Head of caudate nucleus (tissue), 42 donors: Measurements from ENCODE around the gene GHRHR.

Source experiments
- DNase-seq, 42 donors: peaks; one replicate each; pipeline versions ENCODE4 v3.0.0 to v3.0.0-alpha.2; 2020 to 2021; ENCODE audit warnings: mixed read lengths in 7 of 42
- intact Hi-C: fragments of 100-400 bp; cut with DNase I; formaldehyde crosslinking; loops from one replicate; pipeline ENCODE4 v1.15.0; 2022

GHRHR gene

DNA sequence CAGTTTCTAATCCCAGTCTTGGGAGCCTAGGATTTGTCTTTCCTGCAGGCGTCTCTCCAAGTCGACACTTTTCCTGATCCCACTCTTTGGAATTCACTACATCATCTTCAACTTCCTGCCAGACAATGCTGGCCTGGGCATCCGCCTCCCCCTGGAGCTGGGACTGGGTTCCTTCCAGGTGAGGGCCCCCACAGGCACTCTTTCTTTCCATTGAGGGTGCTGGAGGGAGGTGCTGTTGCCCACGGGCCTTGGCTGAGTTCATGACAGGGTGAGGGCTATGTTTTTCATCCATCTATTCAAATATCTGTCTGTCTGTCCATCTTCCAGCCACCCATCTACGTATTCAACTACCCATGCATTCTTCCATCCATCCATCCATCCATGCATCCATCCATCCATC lies 12.6 kb downstream of the GHRHR start:
- intact Hi-C loops: loop anchor here (10.0 kb wide), 1 partner anchor 172 kb away; no protein-coding TSS in a partner anchor
- peak in 3 of 42 donors; percentile 2 to 3 (median 3) for DNase-seq

DNA sequence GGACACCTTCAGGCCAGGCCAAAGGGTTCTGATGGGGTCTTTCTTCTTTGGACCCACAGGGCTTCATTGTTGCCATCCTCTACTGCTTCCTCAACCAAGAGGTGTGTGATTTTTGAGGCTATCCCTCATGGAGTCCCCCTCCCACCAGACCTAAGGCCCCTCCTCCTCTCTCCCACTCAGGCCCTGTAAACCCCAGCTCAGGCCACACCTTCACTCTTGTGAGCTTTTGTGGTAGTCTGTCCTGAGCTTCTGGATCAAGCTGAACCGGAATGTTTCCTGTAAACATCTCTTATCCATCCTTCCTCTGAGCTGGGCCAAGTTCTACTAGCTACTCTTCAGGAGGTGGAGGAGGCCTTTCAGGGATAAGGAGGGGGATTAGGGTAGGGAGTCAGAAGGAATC lies 13.5 kb downstream of the GHRHR start:
- intact Hi-C loops: loop anchor here (10.0 kb wide), 1 partner anchor 172 kb away; no protein-coding TSS in a partner anchor
- peak in 3 of 42 donors; percentile 2 to 11 (median 10) for DNase-seq

DNA sequence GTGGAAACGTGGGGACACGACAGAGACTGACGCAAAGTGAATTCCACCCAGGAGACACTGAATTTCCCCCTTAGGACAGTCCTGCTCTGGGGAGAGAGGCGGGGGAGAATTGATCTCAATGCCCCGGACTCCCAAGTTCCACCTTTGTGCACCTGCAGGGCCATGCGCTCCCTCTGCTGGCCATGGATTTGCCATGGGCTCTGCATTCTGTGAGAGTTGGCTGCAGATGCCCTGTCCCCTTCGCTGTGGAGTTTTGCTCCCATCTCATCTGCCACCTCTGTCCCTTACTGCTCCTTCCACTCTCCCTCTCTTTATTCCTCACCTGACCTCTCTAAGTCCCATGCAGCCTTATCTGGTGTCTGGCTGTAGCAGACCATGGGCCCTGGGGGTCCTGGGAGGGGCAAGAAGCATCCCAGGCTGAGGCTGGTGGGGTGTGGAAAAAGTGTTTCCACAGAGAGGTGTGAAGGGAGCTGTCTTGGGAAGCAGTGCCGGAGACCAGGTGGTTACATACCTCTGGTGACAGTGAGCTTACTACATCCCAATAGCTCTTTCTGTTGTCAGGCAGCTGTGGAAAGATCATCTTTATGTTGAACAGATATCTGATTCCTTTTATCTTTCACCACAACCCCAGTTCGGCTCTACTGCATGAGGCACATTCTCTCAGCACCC lies 14.3 kb downstream of the GHRHR start:
- intact Hi-C loops: loop anchor here (10.0 kb wide), 1 partner anchor 173 kb away; no protein-coding TSS in a partner anchor
- peak in 20 of 42 donors; percentile 11 to 74 (median 38) for DNase-seq

DNA sequence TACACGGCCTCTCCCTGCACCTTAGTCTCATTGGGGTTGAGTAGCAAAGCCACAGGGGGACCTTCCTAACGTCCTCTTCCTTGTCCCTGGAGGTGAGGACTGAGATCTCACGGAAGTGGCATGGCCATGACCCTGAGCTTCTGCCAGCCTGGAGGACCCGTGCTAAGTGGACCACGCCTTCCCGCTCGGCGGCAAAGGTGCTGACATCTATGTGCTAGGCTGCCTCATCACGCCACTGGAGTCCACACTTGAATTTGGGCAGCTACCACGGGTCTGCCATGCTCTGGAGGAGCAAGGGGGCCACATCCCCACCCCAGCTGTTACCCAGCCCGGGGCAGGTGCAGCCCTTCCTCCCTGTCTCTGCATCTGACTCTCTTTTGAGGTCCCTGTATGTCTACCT lies 15.3 kb downstream of the GHRHR start:
- intact Hi-C loops: loop anchor here (10.0 kb wide), 1 partner anchor 174 kb away; no protein-coding TSS in a partner anchor

DNA sequence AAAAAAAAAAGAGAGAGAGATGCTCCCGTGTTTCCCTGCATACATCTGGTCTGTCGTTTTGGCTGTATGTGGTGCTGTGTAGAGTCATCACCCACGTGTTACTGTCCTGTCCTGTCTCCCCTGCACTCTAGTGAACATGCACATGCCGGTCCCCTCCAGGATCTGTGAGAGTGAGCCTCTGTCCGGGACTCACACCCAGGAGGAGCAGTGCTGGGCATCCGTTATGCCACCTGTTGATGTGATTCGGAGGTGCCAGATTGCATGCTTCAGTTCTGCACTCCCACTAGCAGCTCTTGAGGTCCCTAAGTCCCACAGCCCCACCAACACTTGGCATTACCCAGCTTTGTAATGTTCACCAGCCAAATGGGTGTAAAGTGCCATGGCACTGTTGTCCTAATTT lies 16.4 kb downstream of the GHRHR start:
- intact Hi-C loops: loop anchor here (10.0 kb wide), 1 partner anchor 75 kb away; the partner anchor contains the start of gene ADCYAP1R1
- peak in 1 of 42 donors; percentile 15 for DNase-seq

More for the DNA sequence above, 15.3 kb downstream of the GHRHR start:
- DNase-seq: peak in 2 of 42 donors; percentile 1 to 37

DNA sequence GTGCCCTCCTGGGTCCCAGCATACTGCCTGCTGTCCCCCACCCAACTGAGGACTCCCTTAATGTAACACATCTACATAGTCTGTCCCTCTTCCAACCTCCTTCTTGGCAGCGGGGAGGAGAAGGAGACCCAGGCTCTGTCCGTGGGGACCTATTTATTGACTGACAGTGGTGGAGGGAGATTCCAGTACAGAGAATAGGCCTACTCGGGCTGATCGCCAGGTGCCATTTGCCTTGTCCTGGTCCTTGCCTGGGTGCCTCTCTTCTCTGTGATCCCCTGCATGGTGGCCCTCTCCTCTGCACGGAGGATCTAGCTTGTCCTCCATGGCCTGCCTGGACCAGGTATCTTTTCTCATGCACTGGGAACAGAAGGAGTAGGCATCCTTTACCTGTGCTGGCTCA lies 17.0 kb downstream of the GHRHR start:
- peak in 1 of 42 donors; percentile 16 for DNase-seq
- intact Hi-C loops: loop anchor here (10.0 kb wide), 1 partner anchor 74 kb away; the partner anchor contains the start of gene ADCYAP1R1

DNA sequence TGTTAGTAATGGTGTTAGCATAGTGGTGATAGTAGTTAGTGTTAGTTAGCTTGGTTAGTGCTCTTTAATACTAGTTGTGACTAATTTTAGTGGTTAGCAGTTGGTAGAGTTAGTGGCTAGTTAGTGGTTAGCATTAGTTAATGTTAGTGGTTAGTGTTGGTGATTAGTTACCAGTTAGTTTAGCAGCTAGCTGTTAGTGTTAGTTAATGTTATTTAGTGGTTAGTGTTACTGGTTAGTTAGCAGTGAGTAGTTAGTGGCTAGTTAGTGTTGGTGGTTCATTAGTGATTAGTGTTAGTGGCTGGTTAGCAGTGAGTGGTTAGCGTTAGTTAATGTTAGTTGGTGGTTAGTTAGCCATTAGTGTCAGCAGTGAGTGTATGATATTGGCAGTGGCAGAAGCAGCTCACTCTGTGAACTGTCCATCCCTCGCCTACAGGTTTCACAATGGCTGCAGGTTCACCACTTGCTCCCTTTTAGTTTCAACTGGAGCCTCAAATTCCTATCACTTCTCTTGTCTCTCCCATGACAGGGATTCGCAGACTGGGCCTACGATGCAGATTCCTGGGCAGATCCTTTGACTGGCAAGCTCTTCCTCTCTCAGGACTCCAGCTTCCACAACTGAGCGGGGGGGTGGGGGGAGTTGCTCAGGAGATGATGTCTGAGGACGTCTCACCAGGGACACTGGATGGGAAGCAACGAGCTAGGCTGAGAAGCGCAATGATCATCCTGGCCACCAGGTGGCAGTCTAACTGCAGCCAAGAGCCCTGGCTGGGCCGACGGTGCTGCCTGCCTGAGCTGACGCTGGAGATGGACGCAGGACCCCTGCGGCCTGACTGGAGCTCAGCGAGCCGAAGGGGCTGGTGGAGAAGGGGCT lies 19.5 kb downstream of the GHRHR start:
- intact Hi-C loops: loop anchor here (1.0 to 10.0 kb wide), 2 partner anchors 72 to 139 kb away; partner anchors contain the start of gene ADCYAP1R1
- peak; percentile 54 to 94 (median 88) for DNase-seq

DNA sequence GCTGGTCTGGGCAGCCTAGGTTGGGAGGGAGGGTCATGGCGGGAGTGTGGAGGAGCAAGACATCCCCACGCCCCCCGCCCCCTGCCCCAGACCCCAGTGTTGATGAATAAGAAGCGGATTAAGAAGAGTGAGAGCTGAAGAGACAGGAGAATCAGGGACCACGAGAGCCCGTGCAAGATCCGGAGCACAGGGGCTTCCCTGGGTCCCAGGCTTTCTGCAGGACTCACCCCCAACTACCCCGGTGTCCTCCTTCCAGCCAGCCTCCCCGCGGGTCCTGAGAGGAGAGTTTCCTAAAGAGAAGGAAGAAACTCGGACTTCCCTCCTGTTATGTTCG lies 20.1 kb downstream of the GHRHR start:
- intact Hi-C loops: loop anchor here (1.0 to 10.0 kb wide), 2 partner anchors 71 to 138 kb away; partner anchors contain the start of gene ADCYAP1R1
- no peak for DNase-seq

DNA sequence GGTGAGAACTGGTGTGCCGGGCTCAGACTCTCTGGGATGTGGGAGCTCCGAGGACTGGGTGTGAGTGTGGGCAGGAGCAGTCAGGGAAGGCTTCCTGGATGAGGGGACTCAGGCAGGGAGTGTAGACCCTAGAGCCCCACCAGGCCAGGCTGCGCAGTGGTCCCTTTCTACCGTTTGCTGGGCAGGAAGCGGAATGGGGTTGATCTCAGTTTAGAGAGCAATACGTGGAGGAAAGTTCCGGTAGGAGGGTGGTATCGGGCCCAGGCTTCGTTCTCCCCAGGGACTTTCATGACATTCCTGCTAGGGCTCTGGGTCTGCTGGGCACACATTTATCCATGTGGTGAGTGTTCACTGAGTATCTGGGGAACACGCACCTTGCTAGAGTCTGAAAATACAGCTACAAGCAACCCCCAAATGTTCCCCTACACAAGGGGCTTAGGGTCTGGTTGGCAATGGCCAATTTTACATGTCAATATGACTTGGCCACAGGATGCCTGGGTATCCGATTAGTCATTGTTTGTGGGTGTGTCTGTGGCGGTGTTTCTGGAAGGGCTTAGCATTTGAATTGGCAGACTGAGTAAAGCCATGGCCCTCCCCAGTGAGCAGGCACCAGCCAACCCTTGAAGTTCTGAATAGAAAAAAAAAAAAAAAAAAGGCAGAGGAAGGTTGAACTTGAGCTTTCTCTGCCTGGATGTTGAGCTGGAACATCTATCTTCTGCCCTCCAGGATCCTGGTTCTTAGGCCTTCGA lies 20.8 kb downstream of the GHRHR start:
- intact Hi-C loops: loop anchor here (10.0 kb wide), 1 partner anchor 70 kb away; the partner anchor contains the start of gene ADCYAP1R1
- peak in 7 of 42 donors; percentile 24 to 69 (median 30) for DNase-seq

DNA sequence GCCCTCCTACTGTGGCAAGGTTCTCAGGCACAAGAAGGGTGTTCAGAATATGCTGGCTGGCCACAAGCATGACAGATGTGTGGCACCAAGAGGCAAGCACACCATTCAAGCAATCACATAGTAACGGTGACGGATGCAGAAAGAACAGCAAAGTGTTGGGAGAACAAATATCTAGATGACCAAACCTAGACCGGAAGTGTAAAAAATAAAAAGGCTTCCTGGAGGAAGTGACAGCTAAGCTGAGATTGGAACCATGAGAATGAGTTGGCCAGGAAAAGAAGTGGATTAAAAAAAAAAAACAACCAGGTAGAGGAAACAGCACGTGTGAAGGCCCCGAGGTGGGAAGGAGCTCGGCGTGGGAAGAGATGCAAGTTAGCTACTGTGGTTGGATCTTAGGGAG lies 22.0 kb downstream of the GHRHR start:
- DNase-seq: no peak
- intact Hi-C loops: loop anchor here (10.0 kb wide), 1 partner anchor 69 kb away; the partner anchor contains the start of gene ADCYAP1R1

DNA sequence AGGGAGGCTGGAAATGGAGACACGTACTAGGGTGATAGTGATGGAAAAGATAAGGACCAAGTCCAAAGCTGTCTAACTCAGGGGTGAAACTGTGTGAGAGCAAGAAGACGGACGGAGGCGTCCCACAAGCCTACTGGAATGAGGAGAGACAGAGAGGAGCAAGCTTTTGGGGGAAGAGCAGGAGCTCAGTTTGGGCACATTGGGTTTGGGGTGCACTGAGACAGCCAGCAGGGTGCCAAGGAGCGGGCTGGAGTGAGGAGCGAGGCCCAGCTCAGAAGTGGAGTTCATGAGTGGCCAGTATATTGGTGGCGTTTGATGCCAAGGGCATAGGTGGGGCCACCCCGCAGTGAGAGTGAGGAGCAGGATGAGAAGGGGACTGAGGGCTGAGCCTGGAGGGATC lies 22.6 kb downstream of the GHRHR start:
- no peak for DNase-seq
- intact Hi-C loops: loop anchor here (10.0 kb wide), 1 partner anchor 68 kb away; the partner anchor contains the start of gene ADCYAP1R1

DNA sequence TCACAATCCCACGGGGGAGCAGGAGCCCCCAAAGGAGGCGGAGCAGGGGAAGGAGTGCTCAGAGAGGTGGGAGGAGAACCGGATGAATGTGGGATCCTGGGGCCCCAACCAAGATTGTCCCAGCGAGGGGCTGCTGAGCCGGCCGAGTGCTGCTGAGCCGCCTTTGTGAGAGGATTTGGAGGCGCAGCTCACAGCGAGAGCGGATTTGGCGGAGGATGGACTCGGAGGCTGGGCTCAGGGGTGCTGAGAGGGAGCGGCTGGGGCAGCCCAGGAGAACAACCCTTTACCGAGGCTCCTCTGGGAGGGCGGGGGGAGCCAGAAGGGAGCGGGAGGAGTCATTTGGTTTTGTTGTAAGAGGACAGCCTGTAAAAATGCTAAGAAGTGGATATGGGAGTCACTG lies 23.0 kb downstream of the GHRHR start:
- DNase-seq: no peak
- intact Hi-C loops: loop anchor here (10.0 kb wide), 1 partner anchor 68 kb away; the partner anchor contains the start of gene ADCYAP1R1

DNA sequence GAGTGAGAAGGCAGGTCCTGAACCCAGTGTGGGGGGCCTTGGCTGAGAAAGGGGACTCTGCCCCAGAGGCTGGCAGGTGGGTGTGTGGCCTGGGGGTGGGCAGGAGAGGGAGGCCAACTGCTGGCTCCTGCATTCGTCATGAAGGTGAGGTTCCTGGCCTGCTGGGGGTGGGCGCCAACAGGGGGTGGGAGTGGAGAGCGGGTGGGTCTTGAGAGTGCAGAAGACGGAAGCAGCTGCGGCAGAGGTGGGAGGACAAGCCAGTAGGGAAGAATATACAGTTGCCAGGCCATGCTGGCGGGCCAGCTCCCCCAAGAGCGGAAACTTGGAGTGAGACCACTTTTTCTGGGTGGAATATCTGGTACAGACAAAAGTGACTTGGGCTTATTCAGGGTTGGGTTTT lies 23.4 kb downstream of the GHRHR start:
- intact Hi-C loops: loop anchor here (10.0 kb wide), 1 partner anchor 68 kb away; the partner anchor contains the start of gene ADCYAP1R1

DNA sequence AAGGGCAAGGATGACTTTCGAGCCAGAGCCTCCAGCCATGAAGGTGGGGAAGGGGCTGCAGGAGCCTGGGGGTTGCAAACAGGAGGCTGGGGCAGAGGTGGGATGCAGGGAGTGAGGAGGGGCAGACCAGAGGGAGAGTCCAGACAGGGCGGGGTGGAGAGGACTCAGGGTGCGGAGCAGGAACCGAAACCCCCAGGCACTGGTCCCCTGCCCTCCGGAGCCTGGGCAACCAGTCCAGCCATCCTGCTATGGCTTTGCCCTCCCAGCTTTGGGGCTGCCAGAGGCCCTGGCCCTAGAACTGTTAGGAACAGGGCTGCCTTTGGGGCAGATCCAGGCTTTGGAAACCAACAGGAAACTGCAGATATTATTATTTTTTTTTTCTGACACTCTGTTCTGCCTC lies 24.2 kb downstream of the GHRHR start:
- intact Hi-C loops: loop anchor here (10.0 kb wide), 1 partner anchor 67 kb away; the partner anchor contains the start of gene ADCYAP1R1
- no peak for DNase-seq

More for the DNA sequence above, 23.4 kb downstream of the GHRHR start:
- no peak for DNase-seq

DNA sequence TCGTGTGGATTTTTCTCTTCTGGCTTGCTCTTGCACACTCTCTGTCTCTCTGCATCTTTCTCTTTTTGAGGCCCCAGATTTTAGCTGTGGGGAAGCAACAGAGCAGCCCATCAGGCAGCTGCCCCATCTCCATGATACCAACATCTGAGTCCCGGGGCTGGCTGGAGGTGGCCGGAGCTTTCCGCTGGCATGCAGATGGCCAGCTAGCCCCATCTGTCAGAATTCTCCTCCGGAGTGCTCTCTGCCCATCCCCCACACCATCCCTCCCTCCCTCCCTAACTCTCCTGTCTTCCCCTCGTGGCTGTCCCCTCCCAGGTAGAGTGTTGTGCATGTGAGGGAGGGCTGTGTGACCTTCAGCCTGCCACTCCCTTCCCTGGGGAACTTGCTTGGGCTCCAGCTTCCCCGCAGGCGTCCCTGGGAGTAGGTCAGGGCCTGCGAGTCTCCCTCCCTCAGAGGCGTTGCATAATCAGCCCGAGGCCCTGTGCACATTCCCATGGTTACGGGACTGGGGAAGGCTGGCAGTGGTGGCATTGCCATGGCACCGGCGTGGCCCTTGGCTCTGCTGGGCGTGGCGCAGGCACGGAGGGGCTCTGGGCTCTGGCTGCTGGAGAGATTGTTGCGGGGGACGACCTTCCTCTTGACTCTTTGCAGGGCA lies 24.7 kb downstream of the GHRHR start:
- intact Hi-C loops: loop anchor here (10.0 kb wide), 1 partner anchor 66 kb away; the partner anchor contains the start of gene ADCYAP1R1
- DNase-seq: peak; percentile 12 to 90 (median 64)

DNA sequence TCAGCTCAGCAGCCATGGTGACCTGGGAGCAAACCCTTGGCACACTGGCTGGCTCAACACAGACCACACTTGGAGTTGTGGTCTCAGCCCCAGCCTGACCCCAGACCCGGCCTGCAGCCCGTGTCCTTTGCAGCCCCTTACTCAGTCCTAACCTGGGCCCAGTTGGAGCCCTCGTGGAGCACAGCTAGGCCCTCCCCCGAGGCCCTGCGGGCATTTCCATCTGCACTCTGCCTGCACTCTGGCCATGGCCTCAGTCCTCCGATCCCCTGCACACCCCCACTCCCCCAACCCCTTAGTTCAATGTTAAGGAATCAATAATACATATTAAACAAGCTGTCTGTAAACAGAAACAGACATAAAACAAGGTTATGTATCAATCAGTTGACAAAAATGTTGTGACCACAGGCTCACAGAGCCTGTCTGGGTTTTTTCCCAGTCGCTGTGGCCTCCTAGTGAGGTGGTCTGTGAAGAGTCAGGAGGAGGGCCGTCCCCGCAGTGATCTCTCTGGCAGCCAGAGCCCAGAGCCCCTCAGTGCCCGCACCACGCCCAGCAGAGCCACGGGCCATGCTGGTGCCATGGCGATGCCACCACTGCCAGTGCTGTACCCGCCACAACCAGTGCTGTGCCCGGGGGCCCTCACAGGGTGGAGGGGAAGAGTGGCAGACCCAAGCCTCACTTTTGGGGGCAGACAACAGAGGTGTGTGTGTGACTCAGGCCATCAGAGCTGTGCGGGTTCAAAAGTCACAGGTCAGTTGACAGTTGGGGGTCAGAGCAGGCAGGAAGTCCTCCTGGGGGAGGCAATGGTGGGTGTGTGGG lies 25.5 kb downstream of the GHRHR start:
- intact Hi-C loops: loop anchor here (10.0 kb wide), 1 partner anchor 66 kb away; the partner anchor contains the start of gene ADCYAP1R1
- no peak for DNase-seq
